ENCODE data around the gene RRP7A.
A peak's percentile ranks its signal among the peaks of the same experiment; 100 is the strongest.
"Not testable (repeated sequence)": the region's sequence is repeated elsewhere in the genome, so short reads cannot be mapped to it uniquely, and the experiment has no call there.

RRP7A gene

DNA sequence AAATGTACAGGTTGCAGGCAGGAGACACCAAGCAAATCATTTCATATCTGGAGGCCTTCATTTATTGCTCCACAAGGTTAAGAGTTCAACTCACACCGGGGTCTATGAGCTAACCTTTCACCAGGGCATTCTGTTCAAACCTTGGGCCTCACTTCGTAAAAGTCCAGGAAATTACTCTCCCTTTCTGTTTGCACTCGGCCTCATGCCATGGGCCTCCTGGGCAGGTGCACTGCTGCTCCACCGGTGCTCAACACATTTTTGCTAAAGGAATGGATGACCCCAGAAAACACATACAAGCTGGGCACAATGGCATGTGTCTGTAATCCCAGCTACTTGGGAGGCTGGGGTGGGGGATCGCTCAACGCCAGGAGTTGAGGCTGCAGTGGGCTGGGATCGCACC is 16.6 kb upstream of the RRP7A start:
- no peak for DNase-seq (ENCODE audit: low read depth in 2 of 2)

DNA sequence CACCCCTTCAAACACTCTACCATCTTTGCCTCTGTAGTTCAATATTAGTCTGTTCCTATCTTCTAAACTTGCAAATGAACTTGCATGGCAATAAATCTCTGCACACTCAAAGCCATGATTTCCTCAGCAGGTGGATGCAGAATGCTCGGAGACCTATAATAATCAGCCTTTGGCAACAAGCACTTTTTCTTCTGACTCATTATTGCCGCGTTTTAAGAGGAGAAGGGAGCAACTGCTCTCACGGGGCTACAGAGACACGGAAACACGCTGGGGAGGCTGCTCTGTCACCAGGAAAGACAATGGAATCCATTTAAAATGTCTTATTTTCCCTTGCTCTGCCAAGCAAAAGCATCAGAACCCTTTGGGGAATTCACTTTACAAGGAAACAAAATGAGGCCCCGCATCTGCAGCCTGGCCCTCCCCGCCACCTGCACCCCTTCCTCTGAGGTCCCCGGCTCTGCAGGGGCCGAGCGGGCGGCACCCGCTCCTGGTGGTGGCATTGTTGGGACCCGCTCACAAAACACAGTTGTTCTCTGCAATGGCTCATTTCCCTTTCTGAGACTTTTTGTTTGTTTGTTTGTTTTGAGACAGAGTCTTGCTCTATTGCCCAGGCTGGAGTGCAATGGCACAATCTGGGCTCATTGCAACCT is 15.6 kb upstream of the RRP7A start:
- not testable (repeated sequence) for DNase-seq (ENCODE audit: low read depth in 2 of 2)

DNA sequence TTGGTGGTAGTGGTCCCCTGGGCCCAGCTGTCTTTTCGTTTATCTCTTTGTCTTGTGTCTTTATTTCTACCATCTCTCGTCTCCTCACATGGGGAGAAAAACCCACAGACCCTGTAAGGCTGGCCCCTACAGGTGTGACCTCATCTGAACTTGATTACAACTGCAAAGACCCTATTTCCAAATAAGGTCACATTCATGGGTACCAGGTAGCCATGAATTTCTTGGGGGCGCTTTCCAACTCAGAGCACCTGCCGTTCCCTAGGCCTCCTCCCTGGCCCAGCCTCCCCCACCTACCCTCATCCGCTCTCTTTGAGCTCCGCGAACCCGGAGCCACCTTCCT is 14.0 kb upstream of the RRP7A start:
- DNase-seq (ENCODE audit: low read depth in 2 of 2), result no peak

DNA sequence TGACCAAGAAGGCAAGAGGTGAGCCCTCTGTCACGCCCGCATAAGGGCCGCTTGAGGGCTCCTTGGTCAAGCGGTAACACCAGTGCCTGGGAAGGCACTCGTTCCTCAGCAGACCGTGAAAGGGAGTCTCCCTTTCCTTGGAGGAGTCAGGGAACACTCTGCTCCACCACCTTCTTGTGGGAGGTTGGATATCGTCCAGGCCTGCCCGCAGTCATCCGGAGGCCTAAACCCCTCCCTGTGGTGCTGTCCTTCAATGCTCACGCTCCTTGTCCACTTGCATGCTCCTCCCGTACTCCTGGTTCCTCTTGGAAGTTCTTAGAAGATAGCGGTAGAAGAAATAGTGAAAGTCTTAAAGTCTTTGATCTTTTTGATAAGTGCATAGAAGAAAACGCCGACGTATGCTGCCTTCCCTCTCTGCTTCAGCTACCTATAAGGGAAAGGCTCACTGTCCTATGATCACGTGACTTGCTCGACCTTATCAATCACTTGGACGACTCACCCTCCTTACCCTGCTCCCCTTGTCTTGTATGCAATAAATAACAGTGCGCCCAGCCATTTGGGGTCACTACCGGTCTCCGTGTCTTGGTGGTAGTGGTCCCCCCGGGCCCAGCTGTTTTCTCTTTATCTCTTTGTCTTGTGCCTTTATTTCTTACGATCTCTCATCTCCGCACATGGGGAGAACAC is 11.9 kb upstream of the RRP7A start:
- DNase-seq (ENCODE audit: low read depth in 2 of 2), result not testable (repeated sequence)

- not testable (repeated sequence) for DNase-seq (ENCODE audit: low read depth in 2 of 2)
Observed at GRCh38 chr22:42529435-42529834, 9.8 kb upstream of the RRP7A start.

GRCh38 chr22:42528591-42529307 is 9.2 kb upstream of the RRP7A start:
- no peak for DNase-seq (ENCODE audit: low read depth in 2 of 2)

- DNase-seq (ENCODE audit: low read depth in 2 of 2), result no peak
Observed at GRCh38 chr22:42522546-42522945, 3.0 kb upstream of the RRP7A start.

DNA sequence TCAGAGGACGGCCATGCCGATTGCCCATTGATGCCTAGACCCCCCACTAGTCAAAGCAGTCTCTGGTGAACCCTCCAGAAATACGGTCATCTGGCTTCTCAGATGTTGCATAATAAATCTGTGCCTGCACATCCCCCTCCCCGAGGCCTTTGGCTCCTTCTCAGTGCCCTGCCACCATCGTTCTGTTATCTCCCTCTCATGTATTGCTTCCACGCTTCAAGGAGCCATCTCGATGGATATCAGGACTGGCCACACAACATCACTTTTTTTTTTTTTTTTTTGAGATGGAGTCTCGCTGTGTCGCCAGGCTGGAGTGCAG is 1.6 kb upstream of the RRP7A start:
- no peak for DNase-seq (ENCODE audit: low read depth in 2 of 2)

DNA sequence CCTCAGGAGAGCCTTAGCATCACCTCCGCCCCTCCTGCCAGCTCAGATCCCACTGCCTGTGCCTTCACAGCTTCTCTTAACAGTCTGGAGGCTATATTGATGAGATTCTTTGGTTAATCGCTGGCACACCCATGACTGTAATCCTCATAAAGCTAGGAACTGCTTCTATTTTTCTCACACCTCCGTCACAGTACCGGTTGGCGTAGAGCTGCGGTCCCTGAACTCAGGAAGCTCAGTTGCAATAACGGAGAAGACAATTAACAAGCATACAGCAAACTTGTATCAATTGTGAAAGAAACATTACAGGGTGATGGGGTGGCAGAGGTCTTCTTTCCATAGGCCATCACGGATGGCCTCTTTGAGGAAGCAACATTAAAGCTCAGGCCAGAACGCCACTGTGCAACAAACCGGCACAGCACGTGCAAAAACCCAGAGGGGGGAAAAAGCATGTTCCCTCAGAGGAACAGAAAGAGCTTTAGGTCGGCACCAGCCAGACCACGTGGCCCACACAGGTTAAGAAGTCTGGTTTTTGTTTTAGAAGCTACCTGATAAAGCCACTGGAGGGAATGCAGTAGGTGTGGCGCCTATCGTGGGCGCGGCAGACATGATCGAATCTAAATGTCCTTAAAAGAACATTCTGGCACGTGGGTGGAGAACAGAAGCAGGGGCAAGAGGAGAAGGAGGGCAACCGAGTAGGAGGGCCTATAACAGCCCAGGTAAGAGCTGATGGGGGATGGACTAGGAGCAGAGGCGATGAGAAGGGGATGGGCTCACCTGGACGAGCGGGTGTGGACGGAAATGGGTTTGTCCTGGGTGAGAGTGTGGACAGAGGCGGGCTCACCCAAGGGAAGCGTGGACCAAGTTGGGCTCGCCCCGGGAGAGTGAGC is 715 bp downstream of the RRP7A start:
- not testable (repeated sequence) for DNase-seq (ENCODE audit: low read depth in 2 of 2)

- not testable (repeated sequence) for DNase-seq (ENCODE audit: low read depth in 2 of 2)
Observed at GRCh38 chr22:42517103-42517502, 2.5 kb downstream of the RRP7A start.

GRCh38 chr22:42515896-42516295 is 3.7 kb downstream of the RRP7A start:
- DNase-seq (ENCODE audit: low read depth in 2 of 2), result no peak

GRCh38 chr22:42515304-42515703 is 4.3 kb downstream of the RRP7A start:
- DNase-seq (ENCODE audit: low read depth in 2 of 2), result not testable (repeated sequence)

GRCh38 chr22:42514331-42514730 is 5.3 kb downstream of the RRP7A start:
- not testable (repeated sequence) for DNase-seq (ENCODE audit: low read depth in 2 of 2)

- not testable (repeated sequence) for DNase-seq (ENCODE audit: low read depth in 2 of 2)
Observed at GRCh38 chr22:42512273-42512990, 7.2 kb downstream of the RRP7A start.

- DNase-seq (ENCODE audit: low read depth in 2 of 2), result no peak
Observed at GRCh38 chr22:42511401-42511891, 8.2 kb downstream of the RRP7A start.

DNA sequence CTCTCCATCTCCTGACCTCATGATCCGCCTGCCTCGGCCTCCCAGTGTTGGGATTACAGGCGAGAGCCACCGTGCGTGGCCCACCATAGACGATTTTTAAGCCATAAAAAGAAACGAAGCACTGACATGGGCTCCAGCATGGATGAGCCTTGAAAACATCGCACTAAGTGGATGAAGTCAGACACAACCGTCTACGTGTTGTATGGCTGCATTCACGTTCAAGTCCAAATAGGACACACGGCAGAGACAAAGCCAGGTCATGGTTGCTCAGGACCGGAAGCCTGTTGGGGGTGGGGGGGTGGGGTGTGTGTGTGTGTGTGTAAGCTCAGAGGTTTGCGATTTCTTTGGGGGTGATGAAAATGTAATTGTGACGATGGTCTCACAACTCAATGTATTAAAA is 10.0 kb downstream of the RRP7A start:
- DNase-seq (ENCODE audit: low read depth in 2 of 2), result no peak

- not testable (repeated sequence) for DNase-seq (ENCODE audit: low read depth in 2 of 2)
Observed at GRCh38 chr22:42508975-42509364, 10.6 kb downstream of the RRP7A start.

DNA sequence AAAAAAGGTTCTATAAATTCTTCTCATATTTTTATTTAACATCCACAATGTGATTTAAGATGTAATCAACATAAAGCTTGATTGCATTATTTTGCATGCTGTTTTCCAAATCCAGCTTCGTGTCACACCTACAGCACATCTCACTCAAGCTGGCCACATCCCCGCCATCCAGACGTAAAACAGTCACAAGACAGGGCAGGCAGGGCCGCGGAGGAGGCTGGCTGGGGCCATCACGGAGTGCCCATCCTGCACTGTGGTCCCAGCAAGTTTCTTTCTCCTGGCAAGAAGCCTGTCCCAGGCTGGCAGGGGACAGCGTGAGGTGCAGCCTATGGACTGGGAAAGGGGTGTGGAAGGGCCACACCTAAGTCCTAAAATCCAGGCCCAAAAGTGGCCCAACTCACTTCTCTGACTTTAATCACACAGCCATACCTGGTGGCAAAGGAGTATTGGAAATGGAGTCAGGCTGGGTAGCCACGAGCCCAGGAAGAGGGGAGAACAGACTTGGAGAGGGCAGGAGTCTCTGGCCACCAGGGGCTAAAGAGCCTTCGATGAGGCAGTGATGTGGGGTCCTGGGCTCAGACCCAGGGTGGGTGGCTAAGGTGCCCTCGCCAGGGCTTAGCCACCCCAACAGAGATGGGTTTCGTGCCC is 11.1 kb downstream of the RRP7A start:
- DNase-seq (ENCODE audit: low read depth in 2 of 2), result not testable (repeated sequence)

DNA sequence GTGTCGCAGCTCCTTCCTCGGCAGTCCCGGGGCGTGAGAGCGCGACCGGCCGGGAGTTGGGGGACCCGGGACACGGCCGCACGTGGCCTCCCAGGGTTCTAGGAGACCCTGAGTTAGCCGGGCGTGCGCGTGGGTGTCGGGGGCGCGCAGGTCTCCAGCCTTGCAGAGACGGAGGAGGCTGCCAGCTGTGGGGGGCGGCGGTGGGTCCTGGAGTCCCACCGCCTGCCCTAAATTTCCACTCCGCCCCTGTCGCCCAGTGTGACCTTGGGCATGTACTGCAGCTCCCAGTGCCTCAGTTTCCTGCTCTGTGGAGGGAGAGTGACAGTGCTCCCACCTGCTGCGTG is 18.8 kb downstream of the RRP7A start:
- no peak for DNase-seq (ENCODE audit: low read depth in 2 of 2)

DNA sequence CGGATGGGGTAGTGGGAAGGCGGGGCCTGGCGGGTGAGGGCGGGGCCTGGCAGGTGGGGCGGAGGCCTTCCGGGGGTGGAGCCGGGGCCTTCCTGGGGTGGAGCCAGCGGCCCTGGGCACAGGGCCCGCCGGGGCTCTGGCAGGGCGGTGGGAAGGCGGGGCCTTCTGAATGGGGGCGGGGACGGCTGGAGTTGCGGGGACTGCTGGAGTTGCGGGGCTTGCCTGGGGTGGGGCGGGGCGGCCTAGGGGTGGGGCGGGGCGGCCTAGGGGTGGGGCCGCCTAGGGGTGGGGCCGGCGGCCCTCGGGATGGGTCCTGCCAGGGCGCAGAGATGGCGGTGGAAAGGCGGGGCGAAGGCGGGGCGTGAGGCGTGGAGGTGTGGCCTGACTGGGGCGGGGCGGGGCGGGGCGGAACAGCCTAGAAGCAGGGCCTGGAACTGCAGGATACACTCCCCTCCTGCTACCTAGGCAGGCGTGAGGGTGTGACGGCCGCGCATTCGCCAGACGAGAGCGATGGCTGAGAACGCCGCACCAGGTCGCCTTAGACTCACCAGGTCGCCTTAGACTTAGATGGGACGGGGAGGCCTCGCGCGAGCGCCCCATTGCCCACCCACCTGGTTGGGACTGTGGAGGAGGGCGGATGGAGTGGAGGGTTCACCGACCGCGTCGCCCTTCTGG is 19.3 kb downstream of the RRP7A start:
- DNase-seq (ENCODE audit: low read depth in 2 of 2), result peak; percentile 55 to 61

Measured in stimulated activated CD8-positive, alpha-beta memory T cell treated with anti-CD3 and anti-CD28 coated beads, Interleukin-15, amount 100 ng/mL, for 4 hours (primary cell).